GM20431 (cell line): ENCODE data around the gene ACTRT3.

Source experiments
- in situ Hi-C: fragments of 300-500 bp; cut with MseI, MboI; formaldehyde crosslinking; loops from one replicate; pipeline ENCODE4 v1.15.0; 2020; ENCODE audit warnings: low sequenced_read_pairs; ENCODE audit not compliant: unreplicated experiment

ACTRT3 gene

GRCh38 chr3:169769287-169770181 is at the start of gene ACTRT3:
TSS of gene ACTRT3 (minus strand) at chr3:169769561. CDS start at chr3:169769520, 41 bp downstream.
- in situ Hi-C loops, result no loop called here

- in situ Hi-C loops, result no loop called here
Observed at GRCh38 chr3:169818316-169818715, 49.0 kb upstream of the ACTRT3 start.

DNA sequence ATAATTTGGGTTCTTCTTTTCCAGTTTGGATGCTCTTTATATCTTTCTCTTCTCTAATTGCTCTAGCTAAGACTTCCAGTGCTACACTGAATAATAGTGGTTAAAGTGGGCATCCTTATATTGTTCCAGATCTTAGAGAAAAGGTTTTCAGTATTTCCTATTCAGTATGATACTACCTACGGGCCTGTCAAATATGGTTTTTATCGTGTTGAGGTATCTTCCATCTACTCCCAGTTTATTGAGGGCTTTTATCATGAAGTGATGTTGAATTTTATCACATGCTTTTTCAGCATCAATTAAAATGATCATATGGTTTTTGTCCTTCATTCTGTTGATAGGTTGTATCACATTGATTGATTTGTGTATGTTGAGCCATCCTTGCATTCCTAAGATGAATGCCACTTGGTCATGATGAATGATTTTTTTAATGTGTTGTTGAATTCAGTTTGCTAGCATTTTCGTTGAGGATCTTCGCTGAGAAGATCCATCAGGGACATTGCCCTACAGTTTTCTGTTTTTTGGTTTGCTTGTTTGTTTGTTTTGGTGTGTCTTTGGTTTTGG is 46.3 kb upstream of the ACTRT3 start:
- in situ Hi-C loops, result no loop called here

GRCh38 chr3:169813757-169814517 is 44.6 kb upstream of the ACTRT3 start:
- in situ Hi-C loops, result no loop called here

- in situ Hi-C loops, result no loop called here
Observed at GRCh38 chr3:169813278-169813677, 43.9 kb upstream of the ACTRT3 start.

DNA sequence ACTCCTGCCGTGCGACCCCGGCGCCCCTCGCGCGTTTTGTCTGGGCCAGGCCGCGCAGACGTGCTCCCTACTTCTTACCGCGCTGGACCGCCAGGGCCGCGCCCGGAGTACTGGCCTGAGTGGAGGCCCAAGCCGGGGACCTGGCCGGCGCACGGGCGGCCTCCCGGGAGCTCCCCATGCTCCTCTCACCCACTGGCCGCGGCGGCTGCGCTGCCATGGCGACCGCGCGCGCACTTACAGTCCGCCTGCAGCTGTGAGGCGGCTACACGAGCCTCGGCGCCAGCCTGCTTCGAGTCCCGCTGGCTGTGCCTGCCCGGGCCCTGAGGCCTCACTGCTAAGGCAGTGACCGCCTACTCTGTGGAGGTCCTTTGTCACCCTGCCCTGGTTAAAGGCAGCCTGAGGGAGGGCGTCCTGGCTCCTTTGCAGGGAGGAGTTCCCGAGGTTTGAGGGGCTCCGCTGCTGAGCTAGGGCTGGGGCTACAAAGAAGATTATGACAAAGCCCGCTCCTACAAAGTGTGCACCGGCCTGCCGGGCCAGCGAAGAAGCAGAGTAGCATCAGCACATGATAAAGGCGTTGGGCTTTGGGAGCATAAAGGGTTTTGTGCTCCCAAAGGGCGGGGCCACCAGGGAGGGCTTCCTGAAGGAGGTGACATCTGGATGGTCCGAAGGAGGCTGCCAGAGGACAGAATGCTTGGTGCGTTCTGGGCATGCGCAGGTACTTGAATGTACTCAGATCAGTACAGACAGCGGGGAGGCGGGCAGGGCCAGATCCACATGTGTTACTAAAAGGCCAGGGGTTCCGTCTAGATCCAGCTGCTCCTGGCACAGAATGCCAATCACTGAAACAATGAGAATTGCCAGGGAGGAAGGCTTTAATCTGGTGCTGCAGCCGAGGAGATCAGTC is 43.2 kb upstream of the ACTRT3 start, which contains the start of the genes LRRC34 and LRRIQ4:
TSS of gene LRRC34 (minus strand) at position 573 of the 904 bp plus-strand sequence. CDS start at position 217, 356 bp downstream.
TSS of gene LRRIQ4 (plus strand) at position 539 of the 904 bp plus-strand sequence. CDS start 9,052 bp downstream, outside the sequence.
- in situ Hi-C loops, result no loop called here

- in situ Hi-C loops, result no loop called here
Observed at GRCh38 chr3:169811631-169812331, 42.4 kb upstream of the ACTRT3 start.

DNA sequence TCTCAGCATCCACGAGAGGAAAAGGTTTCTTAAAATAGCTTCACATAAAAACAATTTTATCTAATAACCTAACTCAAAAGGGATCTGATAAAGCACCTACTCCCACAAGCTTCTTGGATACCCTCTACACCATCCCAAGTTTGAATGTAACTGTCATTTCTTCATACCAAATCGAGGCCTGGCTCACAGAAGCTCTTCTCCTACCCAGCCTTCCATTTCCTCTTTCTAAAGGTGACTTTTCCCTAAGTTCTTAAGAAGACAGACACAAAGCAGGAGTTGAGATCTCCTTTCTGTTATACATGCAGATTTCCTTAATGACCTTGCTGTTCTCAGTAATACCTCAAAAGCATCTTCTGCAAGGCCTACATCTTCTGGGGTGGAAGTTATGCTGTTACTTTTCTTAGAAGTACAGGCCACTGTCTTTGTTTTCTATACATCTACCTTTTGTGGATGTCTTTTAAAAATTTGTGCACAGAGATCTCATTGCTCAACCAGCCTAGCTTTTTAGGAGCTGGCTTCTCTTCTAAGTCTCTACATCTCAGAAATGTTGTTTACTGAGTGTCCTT is 40.0 kb upstream of the ACTRT3 start:
- in situ Hi-C loops, result no loop called here

GRCh38 chr3:169804681-169805080 is 35.3 kb upstream of the ACTRT3 start:
- in situ Hi-C loops, result no loop called here

- in situ Hi-C loops, result no loop called here
Observed at GRCh38 chr3:169792359-169792758, 23.0 kb upstream of the ACTRT3 start.

- in situ Hi-C loops, result no loop called here
Observed at GRCh38 chr3:169790687-169791429, 21.5 kb upstream of the ACTRT3 start.

DNA sequence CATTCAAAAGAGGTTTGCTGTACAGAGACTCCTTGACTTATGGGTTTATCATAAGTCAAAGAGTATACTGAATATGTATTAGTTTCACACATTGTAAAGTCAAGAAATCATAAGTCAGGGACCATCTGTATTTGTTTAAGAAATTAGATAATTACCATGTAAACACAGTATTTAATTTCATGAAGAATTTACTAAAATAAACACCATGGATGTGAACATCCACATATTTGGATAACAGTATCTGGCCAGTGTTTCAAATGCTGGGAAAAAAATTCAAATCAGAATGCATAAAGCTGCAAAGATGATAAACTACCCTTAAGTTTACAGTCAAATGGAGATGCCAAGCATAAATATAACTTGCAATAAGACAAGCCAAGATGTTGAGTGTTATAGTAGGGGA is 20.9 kb upstream of the ACTRT3 start:
- in situ Hi-C loops, result no loop called here

DNA sequence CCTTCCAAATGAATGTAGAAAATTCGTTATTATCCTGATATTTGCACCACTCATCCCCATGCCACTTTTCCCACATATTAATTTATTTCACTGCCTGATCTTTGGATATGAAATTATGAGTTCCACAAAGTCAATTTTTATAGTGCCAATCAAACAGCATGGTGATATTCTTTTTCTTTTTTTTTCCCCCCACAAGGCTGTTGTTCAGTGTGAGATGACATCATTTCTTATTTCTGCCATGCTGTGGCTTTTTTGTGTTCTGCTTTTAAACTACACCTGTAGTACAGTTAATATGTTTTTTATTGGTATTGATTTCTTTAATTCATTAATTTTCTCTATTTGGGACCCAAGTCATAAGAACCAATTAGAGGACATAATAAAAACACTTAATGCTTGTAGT is 18.4 kb upstream of the ACTRT3 start:
- in situ Hi-C loops, result no loop called here

DNA sequence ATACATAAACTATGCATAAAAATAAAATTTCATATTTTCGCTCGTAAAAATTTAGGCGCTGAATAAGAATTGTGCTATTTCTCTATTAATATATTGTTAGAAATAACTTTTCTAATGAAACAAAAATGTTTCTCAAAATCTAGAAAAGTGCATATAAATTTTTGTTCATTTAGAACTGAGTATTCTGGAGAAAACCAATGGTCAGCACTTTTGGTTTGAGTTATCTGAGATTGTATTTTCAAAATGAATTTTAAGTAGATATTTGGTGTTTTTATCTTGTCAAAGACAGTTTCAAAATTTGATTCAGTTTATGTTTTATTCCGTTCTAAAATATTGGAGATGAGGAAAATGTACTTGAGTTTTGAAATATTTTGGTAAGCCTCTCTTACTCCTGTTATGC is 17.8 kb upstream of the ACTRT3 start:
- in situ Hi-C loops, result no loop called here

- in situ Hi-C loops, result no loop called here
Observed at GRCh38 chr3:169781209-169781855, 12.0 kb upstream of the ACTRT3 start.

DNA sequence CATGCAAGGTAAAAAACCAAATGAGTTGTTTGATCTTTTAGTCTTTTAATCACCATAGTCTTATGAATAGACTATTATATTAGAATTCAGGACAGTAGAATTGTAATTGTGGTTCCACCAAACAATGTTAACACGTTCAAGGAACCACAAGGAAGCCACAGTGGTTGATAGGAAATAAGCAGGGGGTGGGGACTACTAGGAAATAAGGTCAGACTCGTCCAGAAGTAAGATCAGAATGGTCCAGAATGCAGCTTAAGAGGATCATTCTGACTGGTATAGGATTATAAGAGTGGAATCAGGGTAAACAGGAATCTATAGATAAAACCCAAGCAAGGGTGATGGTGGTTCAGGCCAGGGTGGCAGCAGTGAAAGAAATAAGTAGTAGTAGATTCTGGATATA is 11.4 kb upstream of the ACTRT3 start:
- in situ Hi-C loops, result no loop called here

DNA sequence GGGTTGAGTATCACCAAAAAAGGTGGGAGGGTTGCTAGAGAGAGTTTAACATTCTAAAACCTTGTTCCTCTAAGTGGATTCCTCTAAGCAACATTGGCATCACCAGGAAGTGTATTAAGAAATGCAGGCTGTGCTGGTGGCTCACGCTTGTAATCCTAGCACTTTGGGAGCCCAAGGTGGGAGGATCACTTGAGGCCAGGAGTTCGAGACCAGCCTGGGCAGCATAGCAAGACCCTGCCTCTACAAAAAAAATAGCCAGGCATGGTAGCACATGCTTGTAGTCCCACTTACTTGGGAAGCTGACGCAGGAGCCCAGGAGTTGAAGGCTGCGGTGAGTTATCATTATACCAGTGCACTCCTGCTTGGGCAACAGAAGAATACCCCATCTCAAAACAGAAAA is 8.5 kb upstream of the ACTRT3 start:
- in situ Hi-C loops, result no loop called here

GRCh38 chr3:169774186-169774585 is 4.8 kb upstream of the ACTRT3 start:
- in situ Hi-C loops, result no loop called here
